Measurements from ENCODE around the gene ELFN1.
"Not testable (repeated sequence)": the region's sequence is repeated elsewhere in the genome, so short reads cannot be mapped to it uniquely, and the experiment has no call there.

The ELFN1 gene

DNA sequence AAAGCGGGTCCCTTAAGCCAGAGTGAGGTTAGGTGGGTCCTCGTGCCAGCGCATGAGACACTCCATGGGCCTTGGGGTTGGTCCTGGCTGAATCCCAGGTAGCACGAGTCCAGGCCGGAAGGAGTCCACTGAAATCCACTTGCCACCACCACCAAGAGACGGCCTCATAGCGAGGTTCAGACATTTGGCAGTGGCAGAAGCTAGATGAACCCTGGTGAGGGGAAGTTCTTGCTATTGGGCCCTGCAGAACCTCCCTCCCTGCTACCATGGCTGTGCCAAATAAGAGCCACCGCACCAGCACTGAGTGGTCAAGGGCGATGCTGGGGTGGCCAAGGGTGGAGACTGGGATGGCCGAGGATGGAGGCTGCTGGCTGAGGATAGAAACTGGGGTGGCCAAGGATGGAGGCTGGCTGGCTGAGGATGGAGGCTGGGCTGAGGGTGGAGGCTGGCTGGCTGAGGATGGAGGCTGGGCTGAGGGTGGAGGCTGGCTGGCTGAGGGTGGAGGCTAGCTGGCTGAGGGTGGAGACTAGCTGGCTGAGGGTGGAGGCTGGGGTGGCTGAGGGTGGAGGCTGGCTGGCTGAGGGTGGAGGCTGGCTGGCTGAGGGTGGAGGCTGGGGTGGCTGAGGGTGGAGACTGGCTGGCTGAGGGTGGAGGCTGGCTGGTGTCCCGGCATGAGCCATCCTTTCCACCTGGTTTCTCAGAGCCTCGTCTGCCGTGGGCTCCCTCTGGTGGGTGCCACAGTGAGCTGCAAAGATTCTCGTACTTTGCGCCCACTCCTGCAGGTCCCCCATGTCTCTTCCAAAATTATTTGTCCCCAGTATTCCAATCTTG, 88.2 kb downstream of the ELFN1 start:
- 86% methylated on average over 15 of the region's 15 CpGs for WGBS
- no peak overlapping the region for H3K4me3 ChIP-seq (ENCODE audit: low read length)
- H3K27me3 ChIP-seq (ENCODE audit: insufficient read depth, low read length) = peaks cover 13% of the 10 kb centered on the region; the same call in 1 of the 2 replicates
- no peaks in the 10 kb centered on the region for H3K36me3 ChIP-seq (ENCODE audit: insufficient read depth, low read length)
- H3K27ac ChIP-seq (ENCODE audit: low read depth, low read length) = no peak overlapping the region
- H3K4me1 ChIP-seq (ENCODE audit: insufficient read depth, low read length) = no peaks in the 10 kb centered on the region
- H3K9ac ChIP-seq (ENCODE audit: low read depth, low read length) = no peak overlapping the region
- H3K9me3 ChIP-seq (ENCODE audit: insufficient read depth, low read depth, low read length) = peaks cover 7% of the 10 kb centered on the region

DNA sequence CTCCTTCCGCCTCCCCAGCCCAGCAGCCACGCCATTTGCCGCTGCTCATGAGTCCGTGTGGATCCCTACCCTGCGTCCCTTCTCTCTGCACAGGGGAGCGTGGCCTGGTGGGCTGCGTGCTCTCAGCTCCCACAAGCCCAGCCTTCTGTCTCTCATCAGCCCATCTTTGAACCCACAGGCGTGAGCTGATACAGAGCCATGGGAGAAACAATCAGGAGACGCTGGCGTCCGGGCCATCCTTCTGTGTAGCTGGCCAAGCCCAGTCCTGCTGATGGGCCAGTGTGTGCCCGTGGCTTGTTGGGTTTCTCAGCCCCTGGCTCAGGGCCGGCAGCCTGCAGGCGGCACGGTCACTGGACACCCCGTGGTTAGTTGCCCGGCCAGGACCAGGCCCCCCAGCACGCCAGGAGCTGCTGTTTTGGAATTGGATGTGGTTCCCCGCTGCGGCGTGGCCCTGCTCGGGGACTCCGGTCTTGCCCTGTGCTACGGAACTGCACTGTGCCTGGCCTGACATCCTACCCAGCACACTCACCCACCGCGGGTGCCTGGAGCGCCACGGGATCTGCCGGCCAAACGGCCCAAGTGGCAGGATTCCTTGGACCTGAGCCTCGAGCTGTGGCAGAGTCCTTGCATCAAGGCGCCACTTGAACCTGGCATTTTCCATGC, 88.9 kb downstream of the ELFN1 start:
- Histone ChIP-seq H3K4me1 (ENCODE audit: insufficient read depth, low read length) (no peaks in the 10 kb centered on the region), H3K9ac (ENCODE audit: low read depth, low read length) (no peak overlapping the region), H3K27ac (ENCODE audit: low read depth, low read length) (no peak overlapping the region), H3K4me3 (ENCODE audit: low read length) (no peak overlapping the region), H3K36me3 (ENCODE audit: insufficient read depth, low read length) (no peaks in the 10 kb centered on the region), H3K9me3 (ENCODE audit: insufficient read depth, low read depth, low read length) (peaks cover 12% of the 10 kb centered on the region), H3K27me3 (ENCODE audit: insufficient read depth, low read length) (peaks cover 13% of the 10 kb centered on the region; the same call in 1 of the 2 replicates)
- WGBS = 91% methylated on average over 32 of the region's 32 CpGs

DNA sequence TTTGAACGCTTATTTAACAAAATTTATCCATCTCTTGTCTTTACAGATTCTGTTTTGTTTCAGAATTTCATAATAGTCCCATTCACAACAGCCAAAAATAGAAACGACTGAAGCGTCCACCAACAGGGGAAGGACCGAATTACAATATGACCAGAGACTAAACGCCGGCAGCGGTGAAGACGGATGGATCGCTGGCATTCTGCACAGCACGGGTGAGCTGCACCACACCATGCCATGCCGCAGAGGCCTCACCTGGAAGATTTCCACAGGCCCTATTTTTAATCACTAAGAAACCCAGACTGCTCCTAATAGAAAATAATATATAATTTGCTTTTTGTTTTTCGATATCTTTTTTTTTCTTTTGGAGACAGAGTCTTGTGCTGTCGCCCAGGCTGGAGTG, 91.0 kb downstream of the ELFN1 start:
- peaks cover 6% of the 10 kb centered on the region; the same call in 1 of the 2 replicates for H3K27me3 ChIP-seq (ENCODE audit: insufficient read depth, low read length)
- peaks cover 19% of the 10 kb centered on the region for H3K9me3 ChIP-seq (ENCODE audit: insufficient read depth, low read depth, low read length)
- H3K4me3 ChIP-seq (ENCODE audit: low read length) = no peak overlapping the region
- no peak overlapping the region for H3K9ac ChIP-seq (ENCODE audit: low read depth, low read length)
- no peaks in the 10 kb centered on the region for H3K4me1 ChIP-seq (ENCODE audit: insufficient read depth, low read length)
- 96% methylated on average over 12 of the region's 13 CpGs for WGBS
- no peak overlapping the region for H3K27ac ChIP-seq (ENCODE audit: low read depth, low read length)
- H3K36me3 ChIP-seq (ENCODE audit: insufficient read depth, low read length) = no peaks in the 10 kb centered on the region

DNA sequence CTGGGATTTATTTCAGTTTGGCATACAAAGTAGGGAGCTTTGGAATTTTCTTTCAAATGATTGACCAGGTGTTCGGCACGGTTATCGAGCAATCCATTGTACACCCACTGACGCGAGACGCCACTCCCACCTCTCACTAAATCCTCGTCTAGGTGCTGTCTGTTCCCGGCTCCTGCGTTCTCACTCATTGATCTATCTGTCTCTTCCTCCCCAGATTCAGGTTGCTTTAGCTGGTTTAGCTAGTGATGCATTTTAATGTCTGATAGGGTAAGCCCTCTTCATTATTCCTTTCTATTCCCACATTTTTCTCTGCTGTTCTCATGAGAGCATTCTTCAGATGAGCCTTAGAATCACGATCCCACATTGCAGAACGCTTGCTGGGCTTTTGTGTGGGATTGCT, 91.7 kb downstream of the ELFN1 start:
- Histone ChIP-seq H3K27me3 (ENCODE audit: insufficient read depth, low read length) (peaks cover 6% of the 10 kb centered on the region; the same call in 1 of the 2 replicates), H3K9ac (ENCODE audit: low read depth, low read length) (no peak overlapping the region), H3K9me3 (ENCODE audit: insufficient read depth, low read depth, low read length) (peaks cover 19% of the 10 kb centered on the region), H3K27ac (ENCODE audit: low read depth, low read length) (no peak overlapping the region), H3K4me3 (ENCODE audit: low read length) (no peak overlapping the region), H3K4me1 (ENCODE audit: insufficient read depth, low read length) (no peaks in the 10 kb centered on the region), H3K36me3 (ENCODE audit: insufficient read depth, low read length) (no peaks in the 10 kb centered on the region)
- WGBS = 95% methylated on average over 9 of the region's 11 CpGs

DNA sequence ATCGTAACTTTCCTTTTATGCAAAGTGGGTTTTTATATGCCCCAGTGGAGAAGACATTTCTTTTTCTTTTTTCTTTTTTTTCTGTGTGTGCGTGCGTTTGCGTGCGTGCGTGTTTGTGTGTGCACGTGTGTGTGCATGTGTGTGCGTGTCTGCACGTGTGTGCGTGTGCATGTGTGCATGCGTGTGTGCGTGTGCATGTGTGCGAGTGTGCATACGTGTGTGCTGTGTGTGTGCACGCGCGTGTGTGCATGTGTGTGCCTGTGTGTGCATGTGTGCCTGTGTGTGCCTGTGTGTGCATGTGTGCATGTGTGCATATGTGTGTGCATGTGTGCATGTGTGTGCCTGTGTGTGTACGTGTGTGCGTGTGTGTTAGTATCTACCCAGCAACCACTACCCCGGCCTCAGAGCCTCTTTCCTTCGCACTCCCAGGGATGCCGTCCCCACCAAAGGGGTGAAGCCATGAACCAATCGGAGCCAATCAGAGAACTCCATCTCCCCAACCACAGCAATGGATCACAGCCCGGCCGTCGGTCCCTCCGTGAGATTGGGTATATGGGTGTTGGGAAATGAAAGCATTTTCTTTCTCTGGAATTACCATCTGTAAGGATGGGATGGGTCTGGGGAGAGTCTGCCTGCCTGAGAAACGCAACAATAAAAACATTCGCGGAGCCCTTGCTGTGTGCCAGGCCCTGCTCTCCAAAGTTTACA, 92.3 kb downstream of the ELFN1 start:
- 96% methylated on average over 30 of the region's 30 CpGs for WGBS
- H3K9ac ChIP-seq (ENCODE audit: low read depth, low read length) = no peak overlapping the region
- no peaks in the 10 kb centered on the region for H3K36me3 ChIP-seq (ENCODE audit: insufficient read depth, low read length)
- no peak overlapping the region for H3K27ac ChIP-seq (ENCODE audit: low read depth, low read length)
- H3K4me1 ChIP-seq (ENCODE audit: insufficient read depth, low read length) = no peaks in the 10 kb centered on the region
- peaks cover 19% of the 10 kb centered on the region for H3K9me3 ChIP-seq (ENCODE audit: insufficient read depth, low read depth, low read length)
- H3K4me3 ChIP-seq (ENCODE audit: low read length) = no peak overlapping the region
- peaks cover 6% of the 10 kb centered on the region; the same call in 1 of the 2 replicates for H3K27me3 ChIP-seq (ENCODE audit: insufficient read depth, low read length)

DNA sequence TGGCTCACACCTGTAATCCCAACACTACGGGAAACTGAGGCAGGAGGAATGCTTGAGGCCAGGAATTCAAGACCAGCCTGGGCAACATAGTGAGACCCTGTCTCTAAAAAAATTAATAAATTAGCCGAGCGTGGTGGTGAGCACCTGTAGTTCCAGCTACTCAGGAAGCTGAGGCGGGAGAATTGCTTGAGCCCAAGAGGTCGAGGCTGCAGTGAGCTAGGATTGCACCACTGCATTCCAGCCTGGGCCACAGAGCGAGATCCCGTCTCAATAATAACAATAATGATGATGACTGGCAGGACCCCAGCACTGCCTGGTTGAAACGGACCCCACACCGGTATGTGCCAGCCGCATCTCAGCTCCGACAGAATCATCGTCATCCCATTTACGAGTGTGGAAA, 93.0 kb downstream of the ELFN1 start:
- Histone ChIP-seq H3K4me3 (ENCODE audit: low read length) (no peak overlapping the region), H3K9ac (ENCODE audit: low read depth, low read length) (no peak overlapping the region), H3K36me3 (ENCODE audit: insufficient read depth, low read length) (no peaks in the 10 kb centered on the region), H3K9me3 (ENCODE audit: insufficient read depth, low read depth, low read length) (peaks cover 19% of the 10 kb centered on the region), H3K4me1 (ENCODE audit: insufficient read depth, low read length) (no peaks in the 10 kb centered on the region), H3K27ac (ENCODE audit: low read depth, low read length) (no peak overlapping the region), H3K27me3 (ENCODE audit: insufficient read depth, low read length) (peaks cover under 1% of the 10 kb centered on the region; the same call in 1 of the 2 replicates)
- WGBS = 97% methylated on average over 13 of the region's 13 CpGs

DNA sequence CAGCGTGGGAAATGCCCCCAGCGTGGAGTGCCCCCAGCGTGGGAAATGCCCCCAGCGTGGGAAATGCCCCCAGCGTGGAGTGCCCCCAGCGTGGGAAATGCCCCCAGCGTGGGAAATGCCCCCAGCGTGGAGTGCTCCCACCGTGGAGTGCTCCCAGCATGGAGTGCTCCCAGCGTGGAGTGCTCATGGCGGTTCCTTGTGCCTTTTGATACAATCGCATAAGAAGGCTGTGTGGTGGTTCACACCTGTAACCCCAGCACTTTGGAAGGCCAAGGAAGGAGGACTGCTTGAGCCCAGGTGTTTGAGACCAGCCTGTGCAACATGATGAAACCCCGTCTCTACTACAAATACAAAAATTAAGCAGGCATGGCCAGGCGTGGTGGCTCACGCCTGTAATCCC, 93.8 kb downstream of the ELFN1 start:
- WGBS = 95% methylated on average over 12 of the region's 15 CpGs
- not testable (repeated sequence) for H3K27ac ChIP-seq (ENCODE audit: low read depth, low read length)

DNA sequence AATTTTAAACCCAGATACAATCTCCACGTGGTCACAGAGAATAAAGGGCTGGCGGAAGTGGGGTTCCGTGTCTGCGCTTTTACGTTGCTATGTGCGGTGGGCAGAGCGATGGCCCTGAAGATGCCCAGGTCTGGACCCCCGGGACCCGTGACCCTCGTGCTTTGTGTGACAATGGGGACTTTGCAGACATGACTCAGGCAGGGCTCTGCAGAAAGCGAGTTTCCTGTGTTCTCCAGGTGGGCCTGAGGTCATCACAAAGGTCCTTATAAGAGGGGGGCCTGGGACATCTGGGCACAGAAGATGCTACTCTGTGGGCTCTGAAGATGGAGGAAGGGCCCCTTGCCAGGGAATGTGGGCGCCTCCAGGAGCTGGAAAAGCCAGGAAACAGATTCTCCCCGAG, 95.3 kb downstream of the ELFN1 start:
- Histone ChIP-seq H3K9ac (ENCODE audit: low read depth, low read length) (no peak overlapping the region), H3K36me3 (ENCODE audit: insufficient read depth, low read length) (no peaks in the 10 kb centered on the region), H3K4me3 (ENCODE audit: low read length) (no peak overlapping the region), H3K27me3 (ENCODE audit: insufficient read depth, low read length) (no peaks in the 10 kb centered on the region), H3K4me1 (ENCODE audit: insufficient read depth, low read length) (no peaks in the 10 kb centered on the region), H3K27ac (ENCODE audit: low read depth, low read length) (no peak overlapping the region), H3K9me3 (ENCODE audit: insufficient read depth, low read depth, low read length) (peaks cover 19% of the 10 kb centered on the region)
- 94% methylated on average over 13 of the region's 13 CpGs for WGBS

More for the DNA sequence above, 93.8 kb downstream of the ELFN1 start:
- not testable (repeated sequence) for H3K4me1 ChIP-seq (ENCODE audit: insufficient read depth, low read length); H3K4me3 ChIP-seq (ENCODE audit: low read length); H3K36me3 ChIP-seq (ENCODE audit: insufficient read depth, low read length); H3K9ac ChIP-seq (ENCODE audit: low read depth, low read length); H3K27me3 ChIP-seq (ENCODE audit: insufficient read depth, low read length)
- H3K9me3 ChIP-seq (ENCODE audit: insufficient read depth, low read depth, low read length) = peaks cover 19% of the 10 kb centered on the region

DNA sequence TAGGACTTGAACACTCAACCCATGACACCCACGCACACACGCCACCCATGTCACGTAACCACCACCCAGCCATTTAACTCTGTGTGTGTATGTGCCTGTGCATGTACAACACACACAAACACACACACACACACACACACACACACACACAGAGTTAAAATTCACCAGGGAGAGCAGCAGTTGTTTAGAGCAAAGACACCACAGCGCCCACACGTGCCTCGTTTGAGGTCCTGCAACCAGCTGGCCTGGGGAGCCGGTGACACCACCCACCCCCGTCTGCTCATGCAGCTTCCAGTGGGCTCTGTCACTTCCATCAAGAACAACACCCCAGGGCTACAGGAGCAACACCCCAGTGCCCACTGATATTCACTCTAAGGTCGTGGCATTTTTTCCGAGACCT, 97.4 kb downstream of the ELFN1 start:
- Histone ChIP-seq H3K4me1 (ENCODE audit: insufficient read depth, low read length) (no peaks in the 10 kb centered on the region), H3K9ac (ENCODE audit: low read depth, low read length) (no peak overlapping the region), H3K27ac (ENCODE audit: low read depth, low read length) (no peak overlapping the region), H3K27me3 (ENCODE audit: insufficient read depth, low read length) (no peaks in the 10 kb centered on the region), H3K36me3 (ENCODE audit: insufficient read depth, low read length) (no peaks in the 10 kb centered on the region), H3K9me3 (ENCODE audit: insufficient read depth, low read depth, low read length) (peaks cover 19% of the 10 kb centered on the region), H3K4me3 (ENCODE audit: low read length) (no peak overlapping the region)
- 75% methylated on average over 9 of the region's 10 CpGs for WGBS

DNA sequence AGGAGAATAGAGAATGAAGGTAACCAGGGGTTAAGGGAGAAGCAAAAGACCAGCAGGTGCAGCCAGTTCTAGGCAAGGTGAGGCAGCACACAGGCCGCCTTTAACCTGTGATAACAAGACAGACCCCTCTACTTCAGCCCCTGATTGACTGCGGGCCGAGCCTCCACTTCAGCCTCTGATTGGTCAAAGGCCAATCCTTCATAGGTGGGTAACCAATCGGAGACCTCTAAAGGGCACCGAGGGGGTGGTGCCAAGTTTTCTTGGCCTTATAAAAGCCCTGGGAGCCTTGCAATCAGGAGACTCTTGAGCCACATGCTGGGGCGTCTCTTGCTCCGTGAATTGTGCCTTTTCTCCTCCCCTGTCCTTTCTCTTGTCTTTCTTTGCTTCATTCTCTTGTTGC, 98.8 kb downstream of the ELFN1 start:
- Histone ChIP-seq H3K9ac (ENCODE audit: low read depth, low read length) (no peak overlapping the region), H3K4me3 (ENCODE audit: low read length) (no peak overlapping the region), H3K4me1 (ENCODE audit: insufficient read depth, low read length) (no peaks in the 10 kb centered on the region), H3K27me3 (ENCODE audit: insufficient read depth, low read length) (no peaks in the 10 kb centered on the region), H3K9me3 (ENCODE audit: insufficient read depth, low read depth, low read length) (peaks cover 9% of the 10 kb centered on the region; the same call in 1 of the 2 replicates), H3K36me3 (ENCODE audit: insufficient read depth, low read length) (no peaks in the 10 kb centered on the region), H3K27ac (ENCODE audit: low read depth, low read length) (no peak overlapping the region)
- 90% methylated on average over 7 of the region's 7 CpGs for WGBS

Data from HUES64 (cell line).